ENCODE data around the gene ASB14. TPM values are rescaled to one million over a fixed set of nuclear protein-coding genes. Genes with fewer than 3 reads are reported as not detected.
"Not testable (repeated sequence)": the region's sequence is repeated elsewhere in the genome, so short reads cannot be mapped to it uniquely, and the experiment has no call there.

Gene ASB14
- total RNA-seq, 3 donors from 2014 or later: not detected

- intact Hi-C loops (cut with DNase I, micrococcal nuclease): no loop called here
- Histone ChIP-seq H3K9me3 (no peaks in the 10 kb centered on the region), H3K4me1 (ENCODE audit: low read depth) (no peaks in the 10 kb centered on the region), H3K36me3 (ENCODE audit: low read depth) (no peaks in the 10 kb centered on the region), H3K4me3 (no peak overlapping the region)
- no peak for TF ChIP-seq CTCF (IDR thresholded peaks at IDR 0.05)
- ATAC-seq (no peak), DNase-seq (no peak)
Measured at GRCh38 chr3:57314204-57314603, 21.7 kb upstream of the ASB14 start.

- Histone ChIP-seq H3K4me1 (ENCODE audit: low read depth) (no peaks in the 10 kb centered on the region), H3K4me3 (no peak overlapping the region), H3K9me3 (no peaks in the 10 kb centered on the region), H3K36me3 (ENCODE audit: low read depth) (no peaks in the 10 kb centered on the region)
- no peak for DNase-seq
- TF ChIP-seq CTCF (IDR thresholded peaks at IDR 0.05): no peak
- intact Hi-C loops (cut with DNase I, micrococcal nuclease): no loop called here
- no peak for ATAC-seq
Measured at GRCh38 chr3:57309769-57310360, 17.4 kb upstream of the ASB14 start.

- ATAC-seq; DNase-seq; H3K36me3 ChIP-seq (ENCODE audit: low read depth); intact Hi-C loops (cut with DNase I, micrococcal nuclease); H3K4me3 ChIP-seq; H3K4me1 ChIP-seq (ENCODE audit: low read depth); H3K9me3 ChIP-seq: not testable (repeated sequence)
Measured at GRCh38 chr3:57303520-57303919, 11.0 kb upstream of the ASB14 start.

- no peak overlapping the region for H3K4me3 ChIP-seq
- DNase-seq (no peak), ATAC-seq (peak; percentile 69)
- no peaks in the 10 kb centered on the region for H3K4me1 ChIP-seq (ENCODE audit: low read depth)
- TF ChIP-seq CTCF (IDR thresholded peaks at IDR 0.05): no peak
- intact Hi-C loops (cut with DNase I, micrococcal nuclease): no loop called here
- no peaks in the 10 kb centered on the region for H3K9me3 ChIP-seq
- no peaks in the 10 kb centered on the region for H3K36me3 ChIP-seq (ENCODE audit: low read depth)
Measured at GRCh38 chr3:57298041-57298440, 5.6 kb upstream of the ASB14 start.

- intact Hi-C loops (cut with DNase I, micrococcal nuclease): no loop called here
- ATAC-seq (no peak), DNase-seq (no peak)
- Histone ChIP-seq H3K36me3 (ENCODE audit: low read depth) (no peaks in the 10 kb centered on the region), H3K4me1 (ENCODE audit: low read depth) (no peaks in the 10 kb centered on the region), H3K4me3 (no peak overlapping the region), H3K9me3 (no peaks in the 10 kb centered on the region)
- TF ChIP-seq CTCF (IDR thresholded peaks at IDR 0.05): no peak
Measured at GRCh38 chr3:57292897-57293526, 527 bp upstream of the ASB14 start.

- no peaks in the 10 kb centered on the region for H3K36me3 ChIP-seq (ENCODE audit: low read depth)
Measured at GRCh38 chr3:57288403-57288802, 4.1 kb downstream of the ASB14 start.

More at GRCh38 chr3:57288403-57288802, 4.1 kb downstream of the ASB14 start:
- no peak for TF ChIP-seq CTCF (IDR thresholded peaks at IDR 0.05)
- H3K9me3 ChIP-seq: no peaks in the 10 kb centered on the region
- ATAC-seq (no peak), DNase-seq (no peak)
- intact Hi-C loops (cut with DNase I, micrococcal nuclease): no loop called here
- H3K4me3 ChIP-seq: no peak overlapping the region
- no peaks in the 10 kb centered on the region for H3K4me1 ChIP-seq (ENCODE audit: low read depth)

All from mucosa of descending colon (tissue), 3 donors.